Testis (tissue), 2 donors: ENCODE measurements around the gene TGM6.

Experiments used
- CTCF ChIP-seq, 3 experiments: fragments of 450-650 bp in 2 of 3; fragments of 200-600 bp in 1 of 3; sonication (generic) in 1 of 3; IDR thresholded peaks; one replicate each; pipeline ENCODE4 v1.5.1; 2016 to 2019; ENCODE audit warnings: antibody characterized with exemption in 3 of 3, mild to moderate bottlenecking in 2 of 3, moderate library complexity in 1 of 3
- POLR2A ChIP-seq: fragments of 450-650 bp; IDR thresholded peaks from one replicate; pipeline ENCODE4 v1.6.1; 2017; ENCODE audit warnings: antibody characterized with exemption, mild to moderate bottlenecking, moderate library complexity

- TF ChIP-seq CTCF (IDR thresholded peaks at IDR 0.05): no peak
- TF ChIP-seq POLR2A: no peak
Observed at GRCh38 chr20:2350606-2351005, 30.1 kb upstream of the TGM6 start.
